GM18873 (cell line): ENCODE results near the gene AFF4.
"Not testable (repeated sequence)": the region's sequence is repeated elsewhere in the genome, so short reads cannot be mapped to it uniquely, and the experiment has no call there.

ENCODE experiments used
- ATAC-seq: cut with Tn5 transposase; IDR thresholded peaks from one replicate; pipeline ENCODE4 v1.9.1; 2021; ENCODE audit warnings: mild to moderate bottlenecking, moderate library complexity, moderate number of reproducible peaks; ENCODE audit not compliant: unreplicated experiment, low FRiP score

The AFF4 gene

GRCh38 chr5:132859889-132860437 is 103.5 kb downstream of the AFF4 start:
- no peak for ATAC-seq

- no peak for ATAC-seq
These were observed 107.4 kb downstream of the AFF4 start for GRCh38 chr5:132856011-132856410.

- not testable (repeated sequence) for ATAC-seq
These were observed 108.4 kb downstream of the AFF4 start for GRCh38 chr5:132854992-132855391.

GRCh38 chr5:132854301-132854700 is 109.1 kb downstream of the AFF4 start:
- no peak for ATAC-seq

GRCh38 chr5:132853790-132854189 is 109.6 kb downstream of the AFF4 start:
- ATAC-seq, result no peak

- no peak for ATAC-seq
These were observed 110.1 kb downstream of the AFF4 start for GRCh38 chr5:132853323-132853722.

- ATAC-seq, result no peak
These were observed 113.4 kb downstream of the AFF4 start for GRCh38 chr5:132850066-132850465.

GRCh38 chr5:132849347-132849746 is 114.1 kb downstream of the AFF4 start:
- no peak for ATAC-seq

GRCh38 chr5:132848270-132848669 is 115.2 kb downstream of the AFF4 start:
- no peak for ATAC-seq

- ATAC-seq, result no peak
These were observed 122.1 kb downstream of the AFF4 start for GRCh38 chr5:132841305-132841704.

GRCh38 chr5:132840896-132841295 is 122.5 kb downstream of the AFF4 start:
- ATAC-seq, result no peak

GRCh38 chr5:132840313-132840712 is 123.1 kb downstream of the AFF4 start:
- ATAC-seq, result no peak

GRCh38 chr5:132839426-132840301 is 123.8 kb downstream of the AFF4 start:
- no peak for ATAC-seq

- ATAC-seq, result no peak
These were observed 124.7 kb downstream of the AFF4 start for GRCh38 chr5:132838516-132839282.

GRCh38 chr5:132837868-132838267 is 125.6 kb downstream of the AFF4 start:
- ATAC-seq, result no peak

- ATAC-seq, result no peak
These were observed 126.6 kb downstream of the AFF4 start for GRCh38 chr5:132836852-132837251.

GRCh38 chr5:132834057-132834456 is 129.4 kb downstream of the AFF4 start:
- ATAC-seq, result no peak

- ATAC-seq, result no peak
These were observed 130.8 kb downstream of the AFF4 start for GRCh38 chr5:132832612-132833011.

GRCh38 chr5:132831095-132831860 is 132.2 kb downstream of the AFF4 start:
- ATAC-seq, result no peak

GRCh38 chr5:132830436-132831094 is 132.9 kb downstream of the AFF4 start, which contains the start of gene SHROOM1:
TSS of gene SHROOM1 (minus strand) at chr5:132830647. CDS start at chr5:132826140, 4,507 bp downstream.
- peak; percentile 35 for ATAC-seq
